Tibial nerve (tissue), 3 donors: ENCODE results near the gene THOC6.

Experiments
- POLR2A ChIP-seq, 2 donors: fragments of 450-650 bp; IDR thresholded peaks; one replicate each; pipeline ENCODE4 v1.6.1; 2017; ENCODE audit warnings: antibody characterized with exemption in 2 of 2, mild to moderate bottlenecking in 2 of 2, moderate library complexity in 2 of 2
- TF ChIP-seq, protein P1 (sequence below), 5 experiments: fragments of 200-600 bp in 3 of 5; fragments of 450-650 bp in 2 of 5; sonication (generic) in 3 of 5; IDR thresholded peaks; one replicate each; pipeline ENCODE4 v1.5.1; 2016 to 2019; ENCODE audit warnings: antibody characterized with exemption in 5 of 5, mild to moderate bottlenecking in 3 of 5, moderate library complexity in 2 of 5

- TF ChIP-seq, protein P1, sequence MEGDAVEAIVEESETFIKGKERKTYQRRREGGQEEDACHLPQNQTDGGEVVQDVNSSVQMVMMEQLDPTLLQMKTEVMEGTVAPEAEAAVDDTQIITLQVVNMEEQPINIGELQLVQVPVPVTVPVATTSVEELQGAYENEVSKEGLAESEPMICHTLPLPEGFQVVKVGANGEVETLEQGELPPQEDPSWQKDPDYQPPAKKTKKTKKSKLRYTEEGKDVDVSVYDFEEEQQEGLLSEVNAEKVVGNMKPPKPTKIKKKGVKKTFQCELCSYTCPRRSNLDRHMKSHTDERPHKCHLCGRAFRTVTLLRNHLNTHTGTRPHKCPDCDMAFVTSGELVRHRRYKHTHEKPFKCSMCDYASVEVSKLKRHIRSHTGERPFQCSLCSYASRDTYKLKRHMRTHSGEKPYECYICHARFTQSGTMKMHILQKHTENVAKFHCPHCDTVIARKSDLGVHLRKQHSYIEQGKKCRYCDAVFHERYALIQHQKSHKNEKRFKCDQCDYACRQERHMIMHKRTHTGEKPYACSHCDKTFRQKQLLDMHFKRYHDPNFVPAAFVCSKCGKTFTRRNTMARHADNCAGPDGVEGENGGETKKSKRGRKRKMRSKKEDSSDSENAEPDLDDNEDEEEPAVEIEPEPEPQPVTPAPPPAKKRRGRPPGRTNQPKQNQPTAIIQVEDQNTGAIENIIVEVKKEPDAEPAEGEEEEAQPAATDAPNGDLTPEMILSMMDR (IDR thresholded peaks at IDR 0.05), result no peak
- TF ChIP-seq POLR2A (IDR thresholded peaks at IDR 0.05), result no peak
These were observed 22.5 kb upstream of the THOC6 start for GRCh38 chr16:3001316-3001715.
